Left lung (tissue), 10 donors: ENCODE data around the gene CPT1C. TPM values are rescaled to one million over a fixed set of nuclear protein-coding genes. Genes with fewer than 3 reads are reported as not detected.

Experiments
- ATAC-seq: fragments of 200-7000 bp; cut with Tn5 transposase; one replicate; pipeline ENCODE4 v1.9.1; 2020; ENCODE audit warnings: moderate library complexity
- DNase-seq, 4 donors: peaks; one replicate each; pipeline ENCODE4 v3.0.0-alpha.2; 2013 to 2020
- H3K27ac ChIP-seq, 2 donors: fragments of 200-600 bp; sonication (generic) in 1 of 2; one replicate each; pipeline versions ENCODE4 v1.5.0 to v1.8.0; 2020 to 2021
- H3K27me3 ChIP-seq, 2 donors: fragments of 200-600 bp; sonication (generic) in 1 of 2; one replicate each; pipeline versions ENCODE4 v1.5.0 to v1.8.0; 2020 to 2021
- H3K36me3 ChIP-seq, 2 donors: fragments of 200-600 bp; sonication (generic) in 1 of 2; one replicate each; pipeline versions ENCODE4 v1.5.0 to v1.8.0; 2020 to 2021
- H3K4me1 ChIP-seq, 2 donors: fragments of 200-600 bp; one replicate each; pipeline ENCODE4 v1.8.0; 2021
- H3K4me3 ChIP-seq, 2 donors: fragments of 200-600 bp; sonication (generic) in 1 of 2; one replicate each; pipeline versions ENCODE4 v1.5.0 to v1.8.0; 2020 to 2021; ENCODE audit warnings: mild to moderate bottlenecking in 1 of 2
- H3K9me3 ChIP-seq, 2 donors: fragments of 200-600 bp; sonication (generic) in 1 of 2; one replicate each; pipeline versions ENCODE4 v1.5.0 to v1.8.0; 2020 to 2021
- CTCF ChIP-seq, 2 donors: fragments of 200-600 bp; sonication (generic) in 1 of 2; IDR thresholded peaks; one replicate each; pipeline versions ENCODE4 v1.5.0 to v1.8.0; 2021; ENCODE audit warnings: antibody characterized with exemption in 2 of 2
- intact Hi-C, 2 donors: fragments of 100-400 bp; cut with DNase I; formaldehyde crosslinking; loops; one replicate each; pipeline versions ENCODE4 v1.11.2 to v1.14.2; 2022
- polyA plus RNA-seq, 6 donors: library from polyadenylated mRNA; unstranded; fragments of 120-200 nt; gene quantifications; one replicate each; pipeline ENCODE4 v1.2.1, GENCODE V29; 2013; ENCODE audit not compliant: insufficient read length in 6 of 6
- total RNA-seq, 2 donors: library from RNA; stranded (reverse); fragmentation: NEBNext Ultra II Directional; extraction: Animal tissue kit (Norgen Biotek cat#: 25700); gene quantifications; one replicate each; pipeline ENCODE4 v1.2.1, GENCODE V29; 2021
- donor health status: DM: no; HTN: yes; CAD: no.
- donor health status: DM: no; HTN: no; CAD: no.

Gene CPT1C
- total and polyA plus RNA-seq, 8 donors, result 6.2 to 37.3 (median 29.0) TPM

GRCh38 chr19:49645592-49645991, 45.3 kb upstream of the CPT1C start:
- Histone ChIP-seq H3K4me1 (peaks cover 15 to 32% of the 10 kb centered on the region in 2 donors), H3K27ac (no peak overlapping the region), H3K4me3 (no peak overlapping the region), H3K36me3 (peaks cover 0 to 59% of the 10 kb centered on the region in 2 donors), H3K9me3 (no peaks in the 10 kb centered on the region), H3K27me3 (no peaks in the 10 kb centered on the region)
- intact Hi-C loops, result no loop called here
- no peak for TF ChIP-seq CTCF (IDR thresholded peaks at IDR 0.05)
- ATAC-seq (no peak), DNase-seq (no peak)

- peaks cover 0 to 62% of the 10 kb centered on the region in 2 donors for H3K36me3 ChIP-seq
- no peak overlapping the region for H3K27ac ChIP-seq
- intact Hi-C loops, result no loop called here
- TF ChIP-seq CTCF (IDR thresholded peaks at IDR 0.05), result no peak
- H3K9me3 ChIP-seq, result no peaks in the 10 kb centered on the region
- peaks cover 12 to 28% of the 10 kb centered on the region in 2 donors for H3K4me1 ChIP-seq
- DNase-seq, result no peak
- H3K4me3 ChIP-seq, result no peak overlapping the region
- H3K27me3 ChIP-seq, result no peaks in the 10 kb centered on the region
- no peak for ATAC-seq
Observed at GRCh38 chr19:49645995-49646394, 44.9 kb upstream of the CPT1C start.

- no peaks in the 10 kb centered on the region for H3K27me3 ChIP-seq
- ATAC-seq (no peak), DNase-seq (no peak)
- no peaks in the 10 kb centered on the region for H3K9me3 ChIP-seq
- H3K36me3 ChIP-seq, result peaks cover 0 to 68% of the 10 kb centered on the region in 2 donors
- intact Hi-C loops, result no loop called here
- H3K4me3 ChIP-seq, result no peak overlapping the region
- no peak overlapping the region for H3K27ac ChIP-seq
- peaks cover 10 to 23% of the 10 kb centered on the region in 2 donors for H3K4me1 ChIP-seq
- TF ChIP-seq CTCF (IDR thresholded peaks at IDR 0.05), result no peak
Observed at GRCh38 chr19:49646586-49646985, 44.3 kb upstream of the CPT1C start.

GRCh38 chr19:49651029-49651819, 39.7 kb upstream of the CPT1C start:
- no peaks in the 10 kb centered on the region for H3K4me1 ChIP-seq
- DNase-seq (no peak), ATAC-seq (no peak)
- H3K27ac ChIP-seq, result no peak overlapping the region
- no peaks in the 10 kb centered on the region for H3K27me3 ChIP-seq
- TF ChIP-seq CTCF (IDR thresholded peaks at IDR 0.05), result no peak
- H3K4me3 ChIP-seq, result no peak overlapping the region
- intact Hi-C loops, result no loop called here
- H3K36me3 ChIP-seq, result peaks cover 0 to 96% of the 10 kb centered on the region in 2 donors
- H3K9me3 ChIP-seq, result no peaks in the 10 kb centered on the region

- intact Hi-C loops, result no loop called here
- Histone ChIP-seq H3K27me3 (no peaks in the 10 kb centered on the region), H3K9me3 (no peaks in the 10 kb centered on the region), H3K27ac (no peak overlapping the region), H3K4me1 (no peaks in the 10 kb centered on the region), H3K36me3 (peaks cover 0 to 96% of the 10 kb centered on the region in 2 donors), H3K4me3 (no peak overlapping the region)
- peak in 1 of 4 donors; percentile 73 for DNase-seq
- no peak for TF ChIP-seq CTCF (IDR thresholded peaks at IDR 0.05)
- no peak for ATAC-seq
Observed at GRCh38 chr19:49651820-49652550, 38.9 kb upstream of the CPT1C start.
